Measurements from ENCODE around the gene EML3.
"Not testable (repeated sequence)": the region's sequence is repeated elsewhere in the genome, so short reads cannot be mapped to it uniquely, and the experiment has no call there.

The EML3 gene

GRCh38 chr11:62570903-62571302 is 41.7 kb downstream of the EML3 start:
- not testable (repeated sequence) for DNase-seq

DNA sequence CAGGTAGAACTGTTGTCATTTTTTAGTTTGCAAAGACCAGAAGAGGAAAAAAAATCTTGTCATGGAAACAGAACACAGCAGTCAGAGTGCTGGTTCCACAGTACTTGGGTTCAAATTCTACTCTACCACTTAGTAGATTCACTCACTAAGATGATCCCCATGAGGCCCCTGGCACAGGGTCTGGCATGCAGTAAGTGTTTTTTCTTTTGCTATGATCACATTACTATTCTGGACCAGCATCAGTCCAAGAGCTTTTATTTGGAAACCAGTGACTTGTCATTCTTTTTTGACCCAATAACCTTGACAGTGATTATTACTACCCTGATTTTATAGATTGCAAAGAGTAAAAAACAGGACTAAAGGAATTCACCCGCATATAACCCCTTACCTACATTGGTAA is 43.0 kb downstream of the EML3 start:
- no peak for DNase-seq

DNA sequence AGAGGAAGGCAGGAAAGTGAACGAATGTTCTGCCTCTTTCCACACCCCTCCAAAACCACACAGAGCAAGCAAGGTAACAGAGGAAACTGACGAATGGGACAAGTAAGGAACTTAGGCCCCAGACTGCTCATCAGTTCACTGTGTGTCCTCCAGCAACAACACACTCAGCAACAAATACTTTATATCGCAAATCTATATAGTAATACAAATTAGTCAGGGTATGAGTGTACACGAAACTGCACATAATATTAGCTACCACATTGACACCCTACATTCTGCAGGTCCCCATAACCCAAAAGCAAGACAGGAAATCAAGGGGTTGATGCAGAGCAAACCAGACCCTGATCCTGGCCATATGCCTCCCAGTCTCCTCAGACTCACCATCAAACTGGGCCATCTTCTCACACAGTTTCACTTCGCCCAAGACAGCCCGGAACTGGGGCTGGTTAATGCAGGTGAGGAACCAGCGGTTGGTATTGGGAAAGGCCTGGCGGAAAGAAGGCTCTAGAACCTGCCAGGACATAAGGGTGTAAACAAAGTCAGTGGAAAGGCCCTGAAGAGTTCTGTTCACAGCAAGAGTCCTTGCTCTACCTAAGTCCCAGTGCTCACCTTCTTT is 45.4 kb downstream of the EML3 start:
- DNase-seq = no peak

DNA sequence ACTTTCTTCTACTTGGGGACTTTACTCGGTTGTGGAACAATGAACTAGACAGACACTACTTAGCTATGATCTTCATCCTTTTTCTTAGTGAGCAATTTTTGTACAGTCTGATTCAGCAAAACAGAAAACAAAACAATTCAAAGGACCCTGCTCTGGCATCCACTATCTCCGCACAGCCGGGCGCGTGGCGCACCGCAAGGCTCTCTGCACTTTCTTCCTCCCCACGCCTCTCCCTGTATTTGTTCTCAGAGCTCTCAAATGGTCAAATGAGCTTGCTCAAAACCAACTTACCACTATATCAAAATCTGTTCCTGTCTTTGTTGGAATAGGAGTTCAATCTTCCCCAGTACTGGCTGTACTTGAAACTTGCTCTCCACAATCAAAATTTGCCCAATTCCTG is 46.3 kb downstream of the EML3 start:
- no peak for DNase-seq

DNA sequence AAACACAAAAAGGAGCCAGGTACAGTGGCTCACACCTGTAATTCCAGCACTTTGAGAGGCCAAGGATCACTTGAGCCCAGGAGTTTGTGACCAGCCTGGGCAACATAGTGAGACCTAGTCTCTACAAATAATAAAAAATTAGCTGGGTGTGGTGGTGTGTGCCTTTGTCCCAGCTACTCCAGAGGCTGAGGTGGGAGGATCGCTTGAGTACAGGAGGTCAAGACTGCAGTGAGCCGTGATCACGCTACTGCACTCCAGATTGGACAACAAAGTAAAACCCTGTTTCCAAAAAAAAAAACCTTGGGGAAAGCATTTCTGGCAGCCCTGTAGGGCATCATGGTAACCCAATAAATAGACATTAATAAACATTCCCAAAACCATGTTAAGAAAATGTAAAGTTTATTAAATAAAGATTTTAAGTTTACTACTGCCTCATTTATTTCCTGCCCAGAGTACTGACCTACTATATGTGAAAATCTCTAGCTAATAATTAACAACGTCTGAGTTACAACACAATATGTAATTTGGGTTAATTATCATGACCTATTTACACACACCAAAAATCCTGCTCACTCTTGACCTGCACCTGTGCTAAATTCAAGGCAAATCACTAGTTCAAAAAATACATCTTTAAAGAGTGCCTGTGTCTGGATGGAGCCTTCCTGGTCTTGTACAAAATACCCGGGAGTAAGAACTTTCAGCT is 47.3 kb downstream of the EML3 start:
- no peak for DNase-seq

GRCh38 chr11:62561677-62562230 is 50.8 kb downstream of the EML3 start:
- not testable (repeated sequence) for DNase-seq

- DNase-seq = peak; percentile 72
These were observed 51.9 kb downstream of the EML3 start for GRCh38 chr11:62560566-62561103.

DNA sequence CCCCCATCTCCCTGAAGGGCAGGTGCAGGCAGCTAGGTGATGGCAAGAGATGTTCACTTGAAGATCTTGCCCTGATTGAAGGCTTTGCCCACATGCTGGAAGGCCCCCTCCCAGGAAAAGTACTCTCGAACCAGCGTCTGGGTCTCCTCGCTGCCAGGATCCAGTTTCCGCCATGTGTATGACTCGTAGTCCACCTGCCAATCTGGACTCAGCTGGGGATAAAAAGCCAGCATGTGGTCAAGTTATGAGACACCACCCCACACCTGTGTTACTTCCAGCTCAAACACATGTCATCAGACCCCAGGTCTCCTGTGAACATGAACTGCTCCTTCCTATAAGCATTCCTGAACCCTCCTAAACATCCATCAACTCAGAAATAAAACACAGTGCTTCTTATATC is 52.9 kb downstream of the EML3 start:
- DNase-seq = not testable (repeated sequence)

GRCh38 chr11:62559204-62559603 is 53.4 kb downstream of the EML3 start:
- no peak for DNase-seq

- DNase-seq = no peak
These were observed 53.9 kb downstream of the EML3 start for GRCh38 chr11:62558669-62559068.

- DNase-seq = no peak
These were observed 55.5 kb downstream of the EML3 start for GRCh38 chr11:62556875-62557631.

- DNase-seq = peak; percentile 58
These were observed 56.3 kb downstream of the EML3 start for GRCh38 chr11:62556108-62556874.

- no peak for DNase-seq
These were observed 57.0 kb downstream of the EML3 start for GRCh38 chr11:62555464-62556107.

- DNase-seq = no peak
These were observed 58.0 kb downstream of the EML3 start for GRCh38 chr11:62554387-62555167.

- DNase-seq = no peak
These were observed 58.7 kb downstream of the EML3 start for GRCh38 chr11:62553839-62554361.

DNA sequence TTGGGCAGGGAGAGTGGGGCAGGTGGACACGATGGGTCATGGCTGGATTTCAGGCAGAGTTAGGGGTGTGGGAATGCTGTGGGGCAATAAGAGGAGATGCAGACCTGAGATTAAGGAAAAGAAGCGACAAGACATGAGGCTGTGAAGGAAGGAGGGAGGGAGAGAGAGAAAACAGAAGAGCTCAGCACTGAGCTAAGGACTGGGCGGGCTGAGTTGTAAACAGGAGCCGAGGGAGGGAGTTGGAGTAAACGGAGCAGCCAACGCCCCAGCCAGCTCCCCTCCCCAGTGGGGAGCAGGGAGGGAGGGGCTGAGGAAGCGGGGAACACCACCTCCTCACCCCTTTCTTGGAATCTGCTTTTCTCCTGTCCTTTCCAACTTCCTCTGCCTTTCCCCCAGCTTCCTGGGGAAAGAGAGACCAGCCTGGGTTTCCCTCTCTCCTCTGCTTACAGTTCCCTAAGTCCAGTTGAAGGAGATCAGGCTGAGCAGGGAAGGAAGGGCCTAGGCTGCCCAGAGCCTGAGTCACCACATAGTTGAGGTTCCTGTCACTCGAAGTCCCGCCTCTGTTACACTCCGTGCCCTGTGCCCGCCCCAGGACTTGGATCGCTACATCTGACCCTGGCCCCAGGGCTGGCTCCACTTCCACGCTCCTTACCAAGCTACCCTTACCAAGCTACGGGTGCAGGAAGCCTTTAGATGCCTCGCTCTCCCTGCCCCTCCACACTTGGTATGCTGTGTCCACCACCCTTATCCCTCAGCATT is 59.3 kb downstream of the EML3 start:
- peak; percentile 28 for DNase-seq

- no peak for DNase-seq
These were observed 60.0 kb downstream of the EML3 start for GRCh38 chr11:62552485-62553079.
